ENCODE results near the gene CELSR1. TPM values are rescaled to one million over a fixed set of nuclear protein-coding genes. Genes with fewer than 3 reads are reported as not detected.

CELSR1 gene
- total RNA-seq, 1 donor from 2014 or later: 0.73 TPM

DNA sequence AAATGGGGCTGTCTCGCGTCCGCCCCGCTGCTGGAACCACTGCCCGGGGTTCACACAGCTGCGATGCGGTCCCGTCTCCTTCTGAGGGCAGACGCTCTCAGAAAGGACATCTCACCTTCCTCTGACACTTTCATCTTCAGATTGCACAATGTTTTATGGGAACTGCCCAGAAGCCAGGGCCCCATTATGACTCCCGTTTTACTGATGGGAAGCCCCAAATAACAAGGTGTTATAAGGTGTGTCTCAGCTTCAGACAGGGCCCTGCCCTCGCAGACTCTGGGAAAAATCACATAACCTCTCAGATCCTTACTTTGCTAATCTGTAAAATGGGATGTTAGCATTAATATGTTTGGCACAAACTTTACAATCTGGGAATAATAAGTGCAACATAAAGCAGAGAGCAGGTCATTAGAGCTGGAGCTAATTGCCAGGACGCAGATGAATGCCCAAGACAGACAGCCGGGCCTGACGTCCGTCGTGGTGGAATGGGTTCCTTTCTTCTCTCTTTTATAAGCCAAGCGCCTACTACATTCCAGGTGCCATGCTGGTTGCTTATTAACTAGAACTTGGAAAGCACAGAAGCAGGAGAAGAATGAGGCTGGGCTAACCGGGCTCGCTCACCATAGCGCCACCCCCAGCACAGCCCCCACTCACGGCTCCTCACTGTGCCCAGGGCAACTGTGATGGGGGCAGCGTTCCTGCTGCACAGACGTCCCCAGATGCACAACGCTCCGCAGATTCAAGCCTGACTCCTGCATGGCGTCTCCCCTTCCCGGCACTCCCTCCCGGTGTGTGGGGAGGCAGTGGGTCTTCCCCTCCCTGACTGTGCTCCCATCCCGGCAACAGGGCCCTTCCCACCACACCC lies 158.1 kb downstream of the CELSR1 start:
- no peak for DNase-seq (ENCODE audit: low read depth, low spot score)

GRCh38 chr22:46378426-46379065 lies 158.9 kb downstream of the CELSR1 start:
- no peak for DNase-seq (ENCODE audit: low read depth, low spot score)

DNA sequence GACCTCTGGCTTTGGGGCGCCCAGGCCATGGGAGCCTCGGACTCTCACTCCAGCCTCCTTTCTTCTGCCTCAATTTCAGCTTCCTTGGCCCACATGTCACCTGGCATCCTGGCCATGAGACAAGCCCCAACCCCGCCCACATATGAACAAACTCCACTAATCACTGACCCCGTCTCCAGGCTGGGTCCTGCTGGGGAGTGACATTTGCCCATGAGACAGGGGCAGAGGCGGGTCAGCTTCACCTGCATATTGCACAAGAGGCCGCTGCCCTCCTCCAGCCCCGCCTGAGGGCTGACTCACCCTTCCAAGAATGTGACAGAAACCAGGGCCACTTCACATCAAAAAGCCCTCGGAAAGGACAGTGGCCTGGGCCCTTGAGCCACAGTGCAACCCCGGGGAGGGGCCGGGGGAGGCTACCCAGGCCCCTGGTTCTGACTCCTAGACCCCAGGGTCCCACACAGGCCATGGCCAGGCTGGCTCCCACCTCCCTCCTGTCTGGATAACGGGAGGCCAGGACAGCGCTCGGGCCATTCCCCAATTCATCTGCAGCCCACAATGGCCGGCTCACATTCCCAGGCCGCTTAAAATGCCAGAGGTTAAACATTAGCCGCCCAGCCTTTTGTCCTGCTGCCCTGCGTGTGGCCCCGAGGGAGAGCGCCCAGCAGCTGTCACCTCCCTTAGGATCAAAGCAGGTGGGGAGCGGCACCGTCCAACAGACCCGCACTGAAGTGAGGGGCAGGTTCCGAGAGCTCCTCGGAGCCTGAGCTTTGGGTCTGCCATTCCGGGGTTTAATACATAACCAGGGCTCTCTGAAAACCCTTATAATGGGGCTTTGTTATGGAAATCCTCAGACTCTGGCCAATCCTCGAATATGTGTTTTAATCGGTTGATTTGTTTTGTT lies 159.6 kb downstream of the CELSR1 start:
- DNase-seq (ENCODE audit: low read depth, low spot score): no peak

GRCh38 chr22:46376908-46377524 lies 160.4 kb downstream of the CELSR1 start:
- DNase-seq (ENCODE audit: low read depth, low spot score): no peak

DNA sequence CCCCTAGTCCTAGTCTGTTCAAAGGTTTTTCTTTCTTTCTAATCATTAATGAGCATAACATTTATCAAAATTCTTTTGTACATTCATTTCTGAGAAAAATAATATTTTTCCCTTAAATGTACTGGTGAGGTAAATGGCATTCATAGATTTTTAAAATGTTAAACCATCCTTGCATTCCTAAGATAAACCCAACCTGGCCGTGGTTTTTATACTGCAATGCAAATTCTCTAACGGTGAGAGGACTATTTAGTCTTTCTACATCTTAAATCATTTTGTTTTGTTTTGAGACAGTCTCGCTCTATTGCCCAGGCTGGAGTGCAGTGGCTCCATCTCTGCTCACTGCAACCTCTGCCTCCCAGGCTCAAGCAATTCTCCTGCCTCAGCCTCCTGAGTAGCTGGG lies 161.3 kb downstream of the CELSR1 start:
- no peak for DNase-seq (ENCODE audit: low read depth, low spot score)

DNA sequence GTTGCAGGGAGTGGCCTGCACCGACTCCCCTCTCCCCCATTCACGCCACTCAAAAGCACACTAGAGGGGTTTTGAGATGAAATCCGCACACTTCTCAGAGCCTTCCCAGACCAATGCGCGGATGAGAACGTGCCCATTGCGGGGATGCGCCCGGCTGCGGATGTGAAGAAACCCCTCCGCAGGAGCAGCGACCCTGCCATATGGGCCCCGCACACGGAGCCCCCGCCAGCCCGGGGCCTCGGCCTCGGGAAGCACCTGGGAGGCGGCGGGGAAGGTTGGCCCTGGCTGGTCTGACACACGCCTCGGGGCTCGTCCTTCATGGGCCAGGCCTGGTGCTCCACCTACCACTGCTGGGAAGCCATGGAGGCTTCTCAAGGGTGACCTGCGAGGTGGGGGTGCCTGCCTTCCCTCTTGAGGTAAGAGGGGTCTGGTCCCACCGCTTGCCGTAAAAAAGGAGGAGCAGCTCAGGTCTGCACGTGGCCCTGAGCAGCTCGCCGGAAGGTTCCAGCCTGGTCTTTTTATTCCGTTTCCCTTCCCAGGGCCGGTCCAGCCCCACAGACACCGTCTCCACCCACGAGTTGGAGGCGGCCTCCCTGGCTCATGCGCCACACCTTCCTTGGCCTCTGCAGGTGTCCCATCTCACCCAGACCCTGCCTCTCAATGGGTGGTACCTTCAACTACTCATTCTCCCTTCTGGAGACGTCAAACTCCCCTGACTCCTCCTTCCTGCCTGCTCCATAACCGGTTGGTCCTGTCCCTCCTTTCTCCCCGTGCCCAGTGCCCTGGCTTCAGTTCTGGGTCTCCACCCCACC lies 162.6 kb downstream of the CELSR1 start:
- no peak for DNase-seq (ENCODE audit: low read depth, low spot score)

GRCh38 chr22:46373921-46374662 lies 163.3 kb downstream of the CELSR1 start:
- DNase-seq (ENCODE audit: low read depth, low spot score): no peak

DNA sequence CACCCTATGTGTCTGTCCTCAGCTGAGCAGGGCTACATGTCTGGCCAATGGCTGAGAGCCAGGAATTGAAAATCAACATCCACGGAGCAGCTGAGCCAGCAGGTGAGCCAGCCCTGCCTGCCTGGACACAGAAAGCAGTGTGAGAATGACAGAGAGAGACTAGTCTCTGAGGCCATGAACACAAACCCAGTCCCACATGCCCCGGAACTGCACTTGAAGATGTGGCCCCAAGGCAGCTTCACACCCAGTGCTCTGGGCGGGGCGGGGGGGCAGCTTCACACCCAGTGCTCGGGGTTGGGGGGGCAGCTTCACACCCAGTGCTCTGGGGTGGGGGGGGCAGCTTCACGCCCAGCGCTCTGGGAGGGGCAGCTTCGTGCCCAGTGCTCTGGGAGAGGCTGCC lies 164.3 kb downstream of the CELSR1 start:
- DNase-seq (ENCODE audit: low read depth, low spot score): no peak

GRCh38 chr22:46372686-46373085 lies 164.7 kb downstream of the CELSR1 start:
- no peak for DNase-seq (ENCODE audit: low read depth, low spot score)

DNA sequence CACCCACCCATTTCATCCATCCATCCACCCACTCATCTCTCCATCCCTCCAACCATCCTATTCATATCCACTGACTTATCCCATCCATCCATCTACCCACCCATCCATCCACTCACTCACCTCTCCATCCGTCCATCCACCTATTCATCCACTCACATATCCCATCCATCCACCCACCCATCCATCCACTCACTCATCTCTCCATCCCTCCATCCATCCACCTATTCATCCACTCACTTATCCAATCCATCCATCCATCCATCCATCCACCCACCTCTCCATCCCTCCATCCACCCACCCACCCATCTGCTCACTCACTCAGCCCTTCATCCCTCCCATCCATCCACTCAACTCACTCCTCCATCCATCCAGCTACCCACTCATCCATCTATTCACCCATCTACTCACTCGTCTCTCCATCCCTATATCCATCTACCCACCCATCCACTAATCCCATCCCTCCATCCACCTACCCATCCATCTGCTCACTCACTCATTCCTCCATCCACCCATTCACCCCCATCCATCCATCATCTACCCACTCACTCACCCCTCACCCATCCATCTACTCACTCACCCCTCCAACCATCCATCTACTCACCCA lies 165.7 kb downstream of the CELSR1 start:
- DNase-seq (ENCODE audit: low read depth, low spot score): no peak

DNA sequence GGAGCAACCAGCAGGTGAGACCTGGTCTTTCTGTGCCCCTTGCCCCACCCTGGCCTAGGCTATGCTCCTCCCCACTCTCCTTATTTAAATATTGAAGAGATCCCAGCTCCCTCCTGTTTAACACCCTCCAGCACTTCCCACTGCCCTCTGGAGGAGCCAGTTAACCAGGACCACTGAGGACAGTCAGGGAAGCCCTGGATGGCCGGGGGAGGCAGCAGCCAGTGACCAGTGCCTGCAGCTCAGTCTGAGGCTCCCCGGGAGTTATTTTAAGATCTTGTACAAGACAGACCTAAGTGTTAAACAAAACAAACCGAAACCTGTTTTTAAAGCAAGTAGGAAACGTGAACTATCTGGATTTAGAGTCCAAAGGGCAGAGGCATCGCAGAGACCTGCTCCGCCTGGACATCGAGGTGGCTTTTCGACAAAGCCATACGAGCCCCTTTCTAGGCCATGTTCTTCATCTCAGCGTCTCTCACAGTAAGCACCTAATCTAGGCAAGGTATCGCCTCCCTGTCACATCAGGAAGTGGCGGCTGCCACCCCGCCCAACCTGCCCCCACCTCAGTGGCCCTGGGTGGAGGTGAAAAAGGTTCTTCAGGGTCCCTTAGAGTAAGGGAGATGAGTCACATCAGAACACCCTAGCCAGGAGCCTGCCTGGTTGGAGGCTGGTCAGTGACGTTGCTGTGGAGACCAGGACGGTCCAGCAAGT lies 166.7 kb downstream of the CELSR1 start:
- no peak for DNase-seq (ENCODE audit: low read depth, low spot score)

DNA sequence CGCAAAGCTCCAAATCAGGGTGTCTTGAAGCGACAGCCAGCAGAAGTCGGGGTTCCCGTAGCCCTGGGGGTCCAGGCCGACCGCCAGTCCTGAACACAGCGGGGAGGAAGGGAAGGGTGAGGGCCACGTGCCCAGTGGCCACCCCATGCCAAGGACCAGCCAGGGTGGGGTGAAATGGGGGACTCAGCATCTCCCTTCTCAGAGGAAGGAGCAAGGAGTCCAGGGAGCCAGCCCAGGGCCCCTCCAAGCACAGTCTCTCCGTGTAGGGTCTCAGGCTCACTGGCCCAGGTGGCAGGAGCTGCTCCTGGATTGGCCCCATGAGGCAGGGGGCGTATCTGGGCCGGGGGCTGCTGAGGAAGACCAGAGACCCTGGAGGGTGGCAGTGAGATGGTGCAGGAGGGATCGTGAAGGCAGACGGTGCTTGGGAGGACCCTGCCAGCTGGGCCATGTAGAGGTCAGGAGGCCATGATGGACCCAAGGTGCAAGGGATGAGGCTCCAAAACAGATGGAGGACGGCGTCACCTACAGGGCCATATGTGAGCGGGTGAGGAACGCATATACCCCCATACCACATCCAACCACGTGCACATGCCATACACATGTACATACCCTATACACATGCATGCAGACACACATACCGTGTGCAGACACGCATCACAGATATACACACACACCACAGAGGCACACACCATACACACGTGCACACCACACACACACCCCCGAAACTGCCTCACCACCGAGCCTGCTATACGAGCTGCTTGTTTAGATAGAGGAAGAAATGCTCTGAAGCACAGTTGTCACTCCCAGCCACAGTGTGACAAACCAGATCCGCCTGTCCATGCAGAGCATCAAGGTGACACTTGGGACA lies 167.5 kb downstream of the CELSR1 start:
- DNase-seq (ENCODE audit: low read depth, low spot score): no peak

DNA sequence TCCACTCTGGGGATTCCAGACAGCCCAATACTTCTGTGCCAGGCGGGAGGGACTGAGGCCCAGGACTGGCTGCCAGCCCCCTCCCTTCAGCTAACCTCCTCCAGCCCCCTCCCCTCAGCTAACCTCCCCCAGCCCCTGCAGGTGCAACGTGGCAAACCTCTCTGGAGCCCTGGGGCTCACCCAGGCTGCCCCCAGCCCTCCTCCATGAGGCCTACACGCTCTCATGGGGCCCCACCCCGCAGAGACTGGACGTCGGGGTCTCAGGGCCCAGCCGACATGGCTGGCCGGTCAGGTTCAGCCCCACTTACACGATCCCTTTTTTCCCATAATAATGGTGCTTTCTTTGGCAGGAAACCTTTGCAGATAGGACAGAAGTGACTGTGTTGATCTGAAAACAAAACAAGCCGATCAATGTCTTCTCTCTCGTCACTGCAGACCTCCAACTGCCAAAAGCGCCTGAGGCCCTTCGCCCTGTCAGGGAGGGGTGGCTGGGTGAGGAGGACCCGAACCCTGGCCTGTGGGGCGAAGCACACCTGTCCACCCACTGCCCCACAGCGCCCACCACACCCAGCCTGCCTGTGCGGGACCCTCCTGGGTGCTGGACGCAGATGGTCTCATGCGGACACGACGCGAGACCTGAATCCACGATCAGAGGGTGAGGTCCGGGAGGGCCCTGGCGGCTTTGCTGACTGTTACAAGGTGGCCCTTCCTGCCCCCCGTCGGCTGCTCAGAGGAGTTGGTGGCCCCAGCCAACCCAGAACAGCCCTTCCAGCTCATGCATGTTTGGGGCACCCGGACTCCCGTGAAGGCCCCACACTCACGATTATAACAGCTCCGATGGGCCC lies 168.3 kb downstream of the CELSR1 start:
- no peak for DNase-seq (ENCODE audit: low read depth, low spot score)

DNA sequence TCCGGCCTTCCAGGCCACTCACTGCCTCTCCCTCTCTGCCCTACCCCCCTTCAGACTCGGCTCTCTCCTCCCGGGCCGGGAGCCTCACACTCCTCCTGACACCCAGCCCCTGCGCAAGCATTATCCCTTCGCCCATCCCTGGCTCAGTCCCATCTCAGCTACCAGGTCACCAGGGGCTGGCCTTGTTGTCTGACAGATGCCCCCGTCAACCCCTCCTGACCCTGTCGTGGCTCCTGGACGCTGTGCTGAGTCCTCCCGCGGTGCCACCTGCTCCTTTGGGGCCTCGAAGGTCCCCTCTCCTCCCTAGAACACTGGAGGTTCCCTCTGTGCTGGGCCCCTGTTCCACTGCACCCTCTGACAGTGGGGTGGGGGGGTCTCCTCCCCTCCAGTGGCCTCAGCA lies 169.0 kb downstream of the CELSR1 start:
- no peak for DNase-seq (ENCODE audit: low read depth, low spot score)

- no peak for DNase-seq (ENCODE audit: low read depth, low spot score)
Observed at GRCh38 chr22:46367707-46368191, 169.7 kb downstream of the CELSR1 start.

DNA sequence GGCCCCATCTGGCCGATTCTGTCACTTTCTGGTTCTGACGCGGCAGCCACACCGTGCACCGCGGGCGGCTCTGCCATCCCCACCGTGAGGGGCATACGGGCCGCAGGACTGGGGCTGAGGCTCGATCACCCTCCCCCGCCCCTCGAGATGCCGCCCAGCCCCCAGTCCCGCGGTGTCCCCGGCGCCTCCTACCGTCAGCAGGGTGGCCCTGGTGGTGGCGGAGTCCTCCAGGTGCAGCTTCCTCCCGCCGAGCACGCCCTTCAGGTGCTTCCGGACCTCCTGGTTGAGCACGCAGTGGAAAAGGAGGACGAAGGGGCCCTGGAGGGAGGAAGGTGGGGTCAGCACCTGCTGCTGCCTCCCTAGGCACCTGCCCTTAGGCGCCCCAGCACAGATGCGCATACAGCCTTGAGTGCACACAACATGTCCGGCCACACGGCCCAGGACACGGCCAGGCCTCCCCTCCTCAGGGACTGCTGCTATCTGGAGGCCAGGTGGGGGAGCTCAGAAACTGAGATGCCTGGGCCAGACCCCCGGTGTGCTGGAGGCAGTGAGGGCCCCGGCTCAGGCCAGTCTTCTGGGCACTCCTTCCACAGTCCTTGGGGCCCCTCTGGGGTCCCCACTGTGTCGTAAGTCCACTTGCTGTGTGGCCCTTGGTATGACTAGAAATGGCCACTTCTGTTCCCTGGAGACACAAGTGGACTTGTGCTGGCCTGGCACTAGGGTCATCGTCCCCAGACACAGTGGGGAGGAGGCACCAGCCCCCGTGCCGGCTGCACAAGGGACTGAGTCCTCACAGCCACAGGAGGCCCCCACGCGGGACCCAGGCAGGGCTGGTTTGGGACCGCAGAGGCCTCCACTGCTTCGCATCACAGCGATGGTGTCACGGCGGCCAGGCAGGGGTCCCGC lies 170.4 kb downstream of the CELSR1 start:
- no peak for DNase-seq (ENCODE audit: low read depth, low spot score)
